OCI-LY1 (cell line): Measurements from ENCODE around the gene INTS6L.

Source experiments
- CTCF ChIP-seq: fragments of 200-600 bp; sonication (generic), shearing (Covaris generic); IDR thresholded peaks from 2 replicates; pipeline ENCODE4 v1.5.1; 2017; ENCODE audit warnings: mild to moderate bottlenecking, antibody characterized with exemption, low read length, moderate library complexity, mixed read lengths
- EZH2 ChIP-seq: fragments of 200-600 bp; sonication (generic), shearing (Covaris generic); IDR thresholded peaks from 2 replicates; pipeline ENCODE4 v1.8.0; 2017; ENCODE audit warnings: borderline replicate concordance, mixed run types, mild to moderate bottlenecking, antibody characterized with exemption, low read length, moderate library complexity, mixed read lengths

- no peak for TF ChIP-seq CTCF
- TF ChIP-seq EZH2: no peak
These were observed 4.1 kb upstream of the INTS6L start for GRCh38 chrX:135516376-135516775.
